IMR-90 (cell line): ENCODE results near the gene TTC29.

Experiments used
- BHLHE40 ChIP-seq: fragments of 150-350 bp; IDR thresholded peaks from 2 replicates; pipeline ENCODE4 v1.6.1; 2016; ENCODE audit warnings: mild to moderate bottlenecking, low read depth, low read length
- CEBPB ChIP-seq: IDR thresholded peaks from 2 replicates; pipeline ENCODE4 v1.6.1; 2012; ENCODE audit warnings: low read depth, low read length, improper control_type of control experiment
- CHD1 ChIP-seq: IDR thresholded peaks from 2 replicates; pipeline ENCODE4 v1.6.1; 2012; ENCODE audit warnings: low read depth, low read length, improper control_type of control experiment
- CTCF ChIP-seq: conservative IDR thresholded peaks from 2 replicates; pipeline ENCODE4 v1.5.1; 2012; ENCODE audit warnings: mild to moderate bottlenecking, low read depth, low read length, improper control_type of control experiment
- MAFK ChIP-seq: IDR thresholded peaks from 2 replicates; pipeline ENCODE4 v1.6.1; 2012; ENCODE audit warnings: low read depth, low read length, improper control_type of control experiment
- MXI1 ChIP-seq: IDR thresholded peaks from 2 replicates; pipeline ENCODE4 v1.6.1; 2012; ENCODE audit warnings: low read depth, mild to moderate bottlenecking, low read length, moderate library complexity, borderline replicate concordance
- POLR2A ChIP-seq: IDR thresholded peaks from 2 replicates; pipeline ENCODE4 v1.6.1; 2012; ENCODE audit warnings: mild to moderate bottlenecking, low read depth, low read length
- RAD21 ChIP-seq: IDR thresholded peaks from 2 replicates; pipeline ENCODE4 v1.6.1; 2012; ENCODE audit warnings: low read length, improper control_type of control experiment
- RCOR1 ChIP-seq: IDR thresholded peaks from 2 replicates; pipeline ENCODE4 v1.6.1; 2012; ENCODE audit warnings: mild to moderate bottlenecking, low read length, improper control_type of control experiment; ENCODE audit not compliant: insufficient replicate concordance
- RFX5 ChIP-seq: IDR thresholded peaks from 2 replicates; pipeline ENCODE4 v1.8.0; 2012; ENCODE audit warnings: low read depth, mild to moderate bottlenecking, low read length, moderate library complexity
- SMC3 ChIP-seq: fragments of 150-350 bp; IDR thresholded peaks from 2 replicates; pipeline ENCODE4 v1.6.1; 2016; ENCODE audit warnings: low read depth, mild to moderate bottlenecking, antibody characterized with exemption, low read length, moderate library complexity
- USF2 ChIP-seq: fragments of 150-350 bp; IDR thresholded peaks from 2 replicates; pipeline ENCODE4 v1.6.1; 2017; ENCODE audit warnings: mild to moderate bottlenecking, antibody characterized with exemption, low read length, low read depth
- TF ChIP-seq, protein P1 (sequence below): fragments of 150-350 bp; IDR thresholded peaks from 2 replicates; pipeline ENCODE4 v1.6.1; 2016; ENCODE audit warnings: low read depth, mild to moderate bottlenecking, low read length, moderate library complexity, borderline replicate concordance

- no peak for TF ChIP-seq CTCF
- TF ChIP-seq, protein P1, sequence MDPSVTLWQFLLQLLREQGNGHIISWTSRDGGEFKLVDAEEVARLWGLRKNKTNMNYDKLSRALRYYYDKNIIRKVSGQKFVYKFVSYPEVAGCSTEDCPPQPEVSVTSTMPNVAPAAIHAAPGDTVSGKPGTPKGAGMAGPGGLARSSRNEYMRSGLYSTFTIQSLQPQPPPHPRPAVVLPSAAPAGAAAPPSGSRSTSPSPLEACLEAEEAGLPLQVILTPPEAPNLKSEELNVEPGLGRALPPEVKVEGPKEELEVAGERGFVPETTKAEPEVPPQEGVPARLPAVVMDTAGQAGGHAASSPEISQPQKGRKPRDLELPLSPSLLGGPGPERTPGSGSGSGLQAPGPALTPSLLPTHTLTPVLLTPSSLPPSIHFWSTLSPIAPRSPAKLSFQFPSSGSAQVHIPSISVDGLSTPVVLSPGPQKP: no peak
- TF ChIP-seq MAFK: no peak
- TF ChIP-seq CEBPB: no peak
- TF ChIP-seq POLR2A: no peak
- TF ChIP-seq RCOR1: no peak
- TF ChIP-seq RAD21: no peak
- TF ChIP-seq SMC3: no peak
- no peak for TF ChIP-seq USF2
- TF ChIP-seq CHD1: no peak
- no peak for TF ChIP-seq BHLHE40
- no peak for TF ChIP-seq RFX5
- no peak for TF ChIP-seq MXI1
Measured at GRCh38 chr4:146975036-146975435, 29.4 kb upstream of the TTC29 start.
